Nephron (organoid): ENCODE results near the gene GLUL.
"Not testable (repeated sequence)": the region's sequence is repeated elsewhere in the genome, so short reads cannot be mapped to it uniquely, and the experiment has no call there.

ENCODE experiments used
- H3K27ac Mint-ChIP-seq, 3 experiments: 2 replicates each; pipeline ENCODE4 v1.8.0; 2020; ENCODE audit warnings: mixed read lengths in 3 of 3, mild to moderate bottlenecking in 2 of 3, moderate library complexity in 1 of 3
- H3K27me3 Mint-ChIP-seq: 2 replicates; pipeline ENCODE4 v1.8.0; 2021; ENCODE audit warnings: low read depth, mild to moderate bottlenecking, moderate library complexity, mixed read lengths
- H3K36me3 Mint-ChIP-seq: 2 replicates; pipeline ENCODE4 v1.8.0; 2020; ENCODE audit warnings: low read depth, mixed read lengths
- H3K4me1 Mint-ChIP-seq: 2 replicates; pipeline ENCODE4 v1.8.0; 2020; ENCODE audit warnings: mixed read lengths
- H3K4me3 Mint-ChIP-seq, 3 experiments: 2 replicates each; pipeline ENCODE4 v1.8.0; 2020; ENCODE audit warnings: mild to moderate bottlenecking in 3 of 3, mixed read lengths in 3 of 3, moderate library complexity in 2 of 3
- H3K9me3 Mint-ChIP-seq: 2 replicates; pipeline ENCODE4 v1.8.0; 2020; ENCODE audit warnings: mixed read lengths
- TF ChIP-seq, protein P1 (sequence below), 3 experiments: fragments of 200-600 bp; sonication (generic); IDR thresholded peaks; one replicate each; pipeline ENCODE4 v1.5.0; 2021; ENCODE audit warnings: antibody characterized with exemption in 3 of 3; ENCODE audit not compliant: unreplicated experiment in 3 of 3

Gene GLUL

DNA sequence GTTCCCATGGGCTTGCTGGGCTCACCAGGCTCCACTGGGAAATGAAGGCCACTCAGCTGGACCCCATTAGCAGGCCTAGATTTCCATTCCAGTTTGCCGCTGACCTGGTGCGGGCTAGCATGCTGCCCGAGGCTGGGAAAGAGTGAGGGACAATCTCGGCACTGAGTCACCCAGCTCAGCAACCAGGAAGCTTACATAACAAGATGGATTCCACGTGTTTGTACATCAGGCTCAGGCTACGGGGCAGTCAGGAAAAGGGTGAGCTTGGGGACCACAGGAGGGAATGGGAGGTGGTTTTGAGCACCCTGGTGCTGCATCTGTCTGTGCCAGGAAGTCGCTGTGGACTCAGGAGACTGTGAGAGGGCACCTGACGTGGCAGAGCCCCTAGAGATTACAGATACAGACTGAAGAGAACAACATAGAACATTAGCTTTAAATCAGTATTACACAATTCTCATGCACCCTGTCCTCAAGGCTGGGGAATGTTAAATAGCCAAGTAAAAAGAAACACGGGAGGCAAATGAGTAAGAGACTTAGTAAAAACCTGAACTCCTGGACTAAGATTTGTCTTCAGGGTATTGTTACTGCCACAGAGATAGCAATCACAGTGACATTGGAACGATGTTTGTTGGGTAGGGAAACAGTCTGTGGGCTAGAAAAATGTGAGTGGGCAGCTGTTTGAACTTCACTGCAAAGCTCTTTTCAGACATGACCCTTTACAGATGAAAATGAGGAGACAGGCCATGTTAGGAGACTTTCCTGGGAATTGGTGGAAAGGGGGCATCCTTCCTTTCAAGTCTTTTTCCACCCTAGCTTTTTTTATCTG is 51.1 kb downstream of the GLUL start:
- Mint-ChIP-seq H3K4me3 (no peak overlapping the region), H3K27ac (peak overlapping the region; percentile 21 to 35 (median 33)), H3K27me3 (peaks cover 12% of the 10 kb centered on the region), H3K9me3 (no peaks in the 10 kb centered on the region), H3K36me3 (no peaks in the 10 kb centered on the region), H3K4me1 (peaks cover 27% of the 10 kb centered on the region)
- TF ChIP-seq, protein P1, sequence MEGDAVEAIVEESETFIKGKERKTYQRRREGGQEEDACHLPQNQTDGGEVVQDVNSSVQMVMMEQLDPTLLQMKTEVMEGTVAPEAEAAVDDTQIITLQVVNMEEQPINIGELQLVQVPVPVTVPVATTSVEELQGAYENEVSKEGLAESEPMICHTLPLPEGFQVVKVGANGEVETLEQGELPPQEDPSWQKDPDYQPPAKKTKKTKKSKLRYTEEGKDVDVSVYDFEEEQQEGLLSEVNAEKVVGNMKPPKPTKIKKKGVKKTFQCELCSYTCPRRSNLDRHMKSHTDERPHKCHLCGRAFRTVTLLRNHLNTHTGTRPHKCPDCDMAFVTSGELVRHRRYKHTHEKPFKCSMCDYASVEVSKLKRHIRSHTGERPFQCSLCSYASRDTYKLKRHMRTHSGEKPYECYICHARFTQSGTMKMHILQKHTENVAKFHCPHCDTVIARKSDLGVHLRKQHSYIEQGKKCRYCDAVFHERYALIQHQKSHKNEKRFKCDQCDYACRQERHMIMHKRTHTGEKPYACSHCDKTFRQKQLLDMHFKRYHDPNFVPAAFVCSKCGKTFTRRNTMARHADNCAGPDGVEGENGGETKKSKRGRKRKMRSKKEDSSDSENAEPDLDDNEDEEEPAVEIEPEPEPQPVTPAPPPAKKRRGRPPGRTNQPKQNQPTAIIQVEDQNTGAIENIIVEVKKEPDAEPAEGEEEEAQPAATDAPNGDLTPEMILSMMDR (IDR thresholded peaks at IDR 0.05; ENCODE audit: unreplicated experiment in 3 of 3): no peak

- H3K27ac Mint-ChIP-seq: no peak overlapping the region
- no peaks in the 10 kb centered on the region for H3K9me3 Mint-ChIP-seq
- TF ChIP-seq, protein P1 (IDR thresholded peaks at IDR 0.05; ENCODE audit: unreplicated experiment in 3 of 3): no peak
- H3K27me3 Mint-ChIP-seq: peaks cover 12% of the 10 kb centered on the region
- peaks cover 27% of the 10 kb centered on the region for H3K4me1 Mint-ChIP-seq
- no peaks in the 10 kb centered on the region for H3K36me3 Mint-ChIP-seq
- H3K4me3 Mint-ChIP-seq: no peak overlapping the region
Measured at GRCh38 chr1:182339684-182340083, 51.9 kb downstream of the GLUL start.

DNA sequence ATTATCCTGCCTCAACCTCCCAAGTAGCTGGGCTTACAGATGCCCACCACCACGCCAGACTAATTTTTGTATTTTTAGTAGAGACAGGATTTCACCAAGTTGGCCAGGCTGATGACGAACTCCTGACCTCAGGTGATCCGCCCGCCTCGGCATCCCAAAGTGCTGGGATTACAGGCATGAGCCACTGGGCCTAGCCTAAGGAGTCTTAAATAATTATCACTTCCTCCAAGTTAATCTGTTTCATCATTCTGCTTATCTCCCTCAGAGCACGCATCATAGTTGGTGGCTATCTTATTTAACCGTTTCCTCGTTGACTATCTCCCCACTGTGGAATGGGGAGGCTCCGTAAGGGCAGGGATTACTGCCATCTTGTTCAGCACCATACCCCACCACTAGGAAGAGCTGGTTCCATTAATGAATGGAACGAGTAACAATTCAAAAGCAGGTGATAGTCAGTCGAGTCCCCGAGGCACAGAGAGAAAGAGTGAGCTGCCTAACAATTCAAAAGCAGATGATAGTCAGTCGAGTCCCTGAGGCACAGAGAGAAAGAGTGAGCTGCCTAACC is 52.7 kb downstream of the GLUL start:
- peaks cover 33% of the 10 kb centered on the region for H3K4me1 Mint-ChIP-seq
- H3K9me3 Mint-ChIP-seq: no peaks in the 10 kb centered on the region
- TF ChIP-seq, protein P1 (IDR thresholded peaks at IDR 0.05; ENCODE audit: unreplicated experiment in 3 of 3): no peak

GRCh38 chr1:182337736-182338571 is 53.6 kb downstream of the GLUL start:
- no peaks in the 10 kb centered on the region for H3K9me3 Mint-ChIP-seq
- no peaks in the 10 kb centered on the region for H3K36me3 Mint-ChIP-seq
- peaks cover 12% of the 10 kb centered on the region for H3K27me3 Mint-ChIP-seq
- peak overlapping the region in 2 of 3 experiments; percentile 38 to 55 for H3K4me3 Mint-ChIP-seq
- H3K4me1 Mint-ChIP-seq: peaks cover 33% of the 10 kb centered on the region
- TF ChIP-seq, protein P1 (IDR thresholded peaks at IDR 0.05; ENCODE audit: unreplicated experiment in 3 of 3): no peak
- H3K27ac Mint-ChIP-seq: peak overlapping the region; percentile 65 to 95 (median 91)

More for the DNA sequence above, 52.7 kb downstream of the GLUL start:
- Mint-ChIP-seq H3K27ac (peak overlapping the region in 1 of 3 experiments; percentile 23), H3K27me3 (peaks cover 12% of the 10 kb centered on the region), H3K36me3 (no peaks in the 10 kb centered on the region), H3K4me3 (no peak overlapping the region)

- Mint-ChIP-seq H3K4me3 (no peak overlapping the region), H3K4me1 (peaks cover 35% of the 10 kb centered on the region), H3K36me3 (no peaks in the 10 kb centered on the region), H3K27ac (peak overlapping the region in 2 of 3 experiments; percentile 18 to 53), H3K9me3 (no peaks in the 10 kb centered on the region), H3K27me3 (peaks cover 8% of the 10 kb centered on the region)
- TF ChIP-seq, protein P1 (IDR thresholded peaks at IDR 0.05; ENCODE audit: unreplicated experiment in 3 of 3): no peak
Measured at GRCh38 chr1:182335771-182336566, 55.6 kb downstream of the GLUL start.

GRCh38 chr1:182333071-182333571 is 58.5 kb downstream of the GLUL start:
- not testable (repeated sequence) for H3K4me3 Mint-ChIP-seq, H3K27me3 Mint-ChIP-seq

More at GRCh38 chr1:182333071-182333571, 58.5 kb downstream of the GLUL start:
- H3K9me3 Mint-ChIP-seq, H3K36me3 Mint-ChIP-seq, H3K27ac Mint-ChIP-seq: not testable (repeated sequence)
- H3K4me1 Mint-ChIP-seq: peaks cover 37% of the 10 kb centered on the region
